DOHH2 (cell line): ENCODE measurements around the gene MUC5AC.

ENCODE experiments used
- H3F3A ChIP-seq: fragments of 200-600 bp; sonication (generic), shearing (Covaris generic); 2 replicates; pipeline ENCODE4 v1.6.0; 2016; ENCODE audit warnings: antibody characterized with exemption, mild to moderate bottlenecking; ENCODE audit not compliant: control insufficient read depth, insufficient read depth
- H3K27ac ChIP-seq: fragments of 200-600 bp; sonication (generic); 2 replicates; pipeline ENCODE4 v1.5.1; 2014; ENCODE audit warnings: low read depth, mild to moderate bottlenecking, low read length, moderate library complexity
- H3K27me3 ChIP-seq: fragments of 200-600 bp; sonication (generic); 2 replicates; pipeline ENCODE4 v1.6.1; 2014; ENCODE audit warnings: mild to moderate bottlenecking, low read length, mixed read lengths; ENCODE audit not compliant: control insufficient read depth
- H3K36me3 ChIP-seq: fragments of 200-600 bp; sonication (generic); 2 replicates; pipeline ENCODE4 v1.6.1; 2014; ENCODE audit warnings: mild to moderate bottlenecking, low read length, moderate library complexity, mixed read lengths; ENCODE audit not compliant: control insufficient read depth
- H3K4me1 ChIP-seq: fragments of 200-600 bp; sonication (generic); 2 replicates; pipeline ENCODE4 v1.6.1; 2014; ENCODE audit warnings: mild to moderate bottlenecking, low read length, mixed read lengths; ENCODE audit not compliant: control insufficient read depth
- H3K4me2 ChIP-seq: fragments of 200-600 bp; sonication (generic); 2 replicates; pipeline ENCODE4 v1.6.0; 2014; ENCODE audit warnings: mild to moderate bottlenecking, low read length, moderate library complexity
- H3K4me3 ChIP-seq: fragments of 200-600 bp; sonication (generic); 2 replicates; pipeline ENCODE4 v1.5.1; 2014; ENCODE audit warnings: mild to moderate bottlenecking, low read length, mixed read lengths
- H3K79me2 ChIP-seq: fragments of 200-600 bp; sonication (generic); 2 replicates; pipeline ENCODE4 v1.6.1; 2014; ENCODE audit warnings: mild to moderate bottlenecking, low read length, mixed read lengths; ENCODE audit not compliant: control insufficient read depth
- H3K9me2 ChIP-seq: fragments of 200-600 bp; sonication (generic); replicated peaks from 2 replicates; pipeline ENCODE4 v1.6.1; 2014; ENCODE audit warnings: mild to moderate bottlenecking, low read length, mixed read lengths; ENCODE audit not compliant: control insufficient read depth
- H3K9me3 ChIP-seq: fragments of 200-600 bp; sonication (generic); 2 replicates; pipeline ENCODE4 v1.6.1; 2014; ENCODE audit warnings: antibody characterized with exemption, low read length, mixed read lengths; ENCODE audit not compliant: control insufficient read depth, insufficient read depth
- H4K20me1 ChIP-seq: fragments of 200-600 bp; sonication (generic); 2 replicates; pipeline ENCODE4 v1.6.0; 2014; ENCODE audit warnings: low read depth, mild to moderate bottlenecking, antibody characterized with exemption, low read length, moderate library complexity; ENCODE audit not compliant: control insufficient read depth, insufficient read depth
- EZH2phosphoT487 ChIP-seq: fragments of 200-600 bp; sonication (generic); IDR thresholded peaks from 2 replicates; pipeline ENCODE4 v1.6.1; 2017; ENCODE audit warnings: borderline replicate concordance, mild to moderate bottlenecking, antibody characterized with exemption, low read length, moderate library complexity, mixed read lengths
- TF ChIP-seq, protein P1 (sequence below): fragments of 200-600 bp; sonication (generic); IDR thresholded peaks from one replicate; pipeline ENCODE4 v1.5.1; 2014; ENCODE audit warnings: antibody characterized with exemption, mild to moderate bottlenecking, low read depth, low read length; ENCODE audit not compliant: poor library complexity, severe bottlenecking

The MUC5AC gene, protein sequence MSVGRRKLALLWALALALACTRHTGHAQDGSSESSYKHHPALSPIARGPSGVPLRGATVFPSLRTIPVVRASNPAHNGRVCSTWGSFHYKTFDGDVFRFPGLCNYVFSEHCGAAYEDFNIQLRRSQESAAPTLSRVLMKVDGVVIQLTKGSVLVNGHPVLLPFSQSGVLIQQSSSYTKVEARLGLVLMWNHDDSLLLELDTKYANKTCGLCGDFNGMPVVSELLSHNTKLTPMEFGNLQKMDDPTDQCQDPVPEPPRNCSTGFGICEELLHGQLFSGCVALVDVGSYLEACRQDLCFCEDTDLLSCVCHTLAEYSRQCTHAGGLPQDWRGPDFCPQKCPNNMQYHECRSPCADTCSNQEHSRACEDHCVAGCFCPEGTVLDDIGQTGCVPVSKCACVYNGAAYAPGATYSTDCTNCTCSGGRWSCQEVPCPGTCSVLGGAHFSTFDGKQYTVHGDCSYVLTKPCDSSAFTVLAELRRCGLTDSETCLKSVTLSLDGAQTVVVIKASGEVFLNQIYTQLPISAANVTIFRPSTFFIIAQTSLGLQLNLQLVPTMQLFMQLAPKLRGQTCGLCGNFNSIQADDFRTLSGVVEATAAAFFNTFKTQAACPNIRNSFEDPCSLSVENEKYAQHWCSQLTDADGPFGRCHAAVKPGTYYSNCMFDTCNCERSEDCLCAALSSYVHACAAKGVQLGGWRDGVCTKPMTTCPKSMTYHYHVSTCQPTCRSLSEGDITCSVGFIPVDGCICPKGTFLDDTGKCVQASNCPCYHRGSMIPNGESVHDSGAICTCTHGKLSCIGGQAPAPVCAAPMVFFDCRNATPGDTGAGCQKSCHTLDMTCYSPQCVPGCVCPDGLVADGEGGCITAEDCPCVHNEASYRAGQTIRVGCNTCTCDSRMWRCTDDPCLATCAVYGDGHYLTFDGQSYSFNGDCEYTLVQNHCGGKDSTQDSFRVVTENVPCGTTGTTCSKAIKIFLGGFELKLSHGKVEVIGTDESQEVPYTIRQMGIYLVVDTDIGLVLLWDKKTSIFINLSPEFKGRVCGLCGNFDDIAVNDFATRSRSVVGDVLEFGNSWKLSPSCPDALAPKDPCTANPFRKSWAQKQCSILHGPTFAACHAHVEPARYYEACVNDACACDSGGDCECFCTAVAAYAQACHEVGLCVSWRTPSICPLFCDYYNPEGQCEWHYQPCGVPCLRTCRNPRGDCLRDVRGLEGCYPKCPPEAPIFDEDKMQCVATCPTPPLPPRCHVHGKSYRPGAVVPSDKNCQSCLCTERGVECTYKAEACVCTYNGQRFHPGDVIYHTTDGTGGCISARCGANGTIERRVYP (N-terminal part only)

DNA sequence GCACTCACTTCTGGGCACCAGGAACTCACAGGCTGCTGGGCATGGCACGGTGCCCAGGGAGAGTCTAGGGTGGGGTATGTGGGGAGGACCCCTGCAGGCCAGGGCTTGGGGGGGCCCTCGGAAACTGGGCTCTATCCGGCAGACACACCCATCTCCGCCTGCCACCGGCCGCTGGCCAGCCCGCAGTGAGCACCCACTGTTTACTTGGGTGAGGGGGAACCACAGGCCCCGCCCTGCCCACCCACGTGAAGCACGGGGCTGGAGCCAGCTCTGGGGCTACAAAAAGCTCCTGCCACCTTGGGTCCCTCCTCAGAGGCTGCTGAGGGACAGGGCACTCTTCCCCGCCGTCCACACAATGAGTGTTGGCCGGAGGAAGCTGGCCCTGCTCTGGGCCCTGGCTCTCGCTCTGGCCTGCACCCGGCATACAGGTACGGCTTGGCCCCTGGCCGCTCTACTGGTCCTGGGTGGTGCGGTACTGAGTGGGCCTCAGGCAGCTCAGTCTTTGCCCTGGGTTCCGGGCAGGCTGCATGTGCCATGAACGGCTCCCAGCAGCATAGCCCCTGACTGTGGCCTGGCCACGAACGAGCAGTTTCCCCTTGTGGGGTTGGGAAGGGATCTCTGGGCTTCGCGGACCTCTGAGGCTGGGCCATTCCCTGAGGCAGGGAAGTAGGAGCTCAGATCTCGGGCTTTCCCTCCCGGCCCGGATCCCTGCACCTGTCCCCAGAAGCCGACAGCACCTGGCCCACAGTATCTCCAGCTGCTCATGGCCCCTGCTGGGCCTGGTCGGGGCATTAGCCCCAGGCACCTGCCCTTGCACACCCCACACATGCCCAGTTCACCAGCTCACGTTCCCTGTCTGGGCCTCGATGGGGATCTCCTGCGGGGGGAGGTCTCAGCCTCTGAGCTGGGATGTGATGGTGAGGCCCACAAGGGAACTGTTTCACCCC lies at the start of gene MUC5AC:
TSS of gene MUC5AC (plus strand) at position 309 of the 947 bp plus-strand sequence. CDS start at position 356, 47 bp downstream.
- no peaks in the 10 kb centered on the region for H3K79me2 ChIP-seq
- TF ChIP-seq, protein P1, sequence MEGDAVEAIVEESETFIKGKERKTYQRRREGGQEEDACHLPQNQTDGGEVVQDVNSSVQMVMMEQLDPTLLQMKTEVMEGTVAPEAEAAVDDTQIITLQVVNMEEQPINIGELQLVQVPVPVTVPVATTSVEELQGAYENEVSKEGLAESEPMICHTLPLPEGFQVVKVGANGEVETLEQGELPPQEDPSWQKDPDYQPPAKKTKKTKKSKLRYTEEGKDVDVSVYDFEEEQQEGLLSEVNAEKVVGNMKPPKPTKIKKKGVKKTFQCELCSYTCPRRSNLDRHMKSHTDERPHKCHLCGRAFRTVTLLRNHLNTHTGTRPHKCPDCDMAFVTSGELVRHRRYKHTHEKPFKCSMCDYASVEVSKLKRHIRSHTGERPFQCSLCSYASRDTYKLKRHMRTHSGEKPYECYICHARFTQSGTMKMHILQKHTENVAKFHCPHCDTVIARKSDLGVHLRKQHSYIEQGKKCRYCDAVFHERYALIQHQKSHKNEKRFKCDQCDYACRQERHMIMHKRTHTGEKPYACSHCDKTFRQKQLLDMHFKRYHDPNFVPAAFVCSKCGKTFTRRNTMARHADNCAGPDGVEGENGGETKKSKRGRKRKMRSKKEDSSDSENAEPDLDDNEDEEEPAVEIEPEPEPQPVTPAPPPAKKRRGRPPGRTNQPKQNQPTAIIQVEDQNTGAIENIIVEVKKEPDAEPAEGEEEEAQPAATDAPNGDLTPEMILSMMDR, result no peak
- no peak for TF ChIP-seq EZH2phosphoT487
- no peak within 1 kb of the TSS for H3K4me2 ChIP-seq
- H4K20me1 ChIP-seq, result no peaks in the 10 kb centered on the region
- H3F3A ChIP-seq, result no peaks in the 10 kb centered on the region; the same call in 1 of the 2 replicates
- H3K9me2 ChIP-seq, result no peaks in the 10 kb centered on the region
- no peak within 1 kb of the TSS for H3K4me3 ChIP-seq
- peaks cover 10% of the 10 kb centered on the region; the same call in 1 of the 2 replicates for H3K9me3 ChIP-seq
- H3K27ac ChIP-seq, result no peak within 1 kb of the TSS
- H3K36me3 ChIP-seq, result no peaks in the 10 kb centered on the region
- no peaks in the 10 kb centered on the region; the same call in 1 of the 2 replicates for H3K4me1 ChIP-seq
- H3K27me3 ChIP-seq, result no peaks in the 10 kb centered on the region

DNA sequence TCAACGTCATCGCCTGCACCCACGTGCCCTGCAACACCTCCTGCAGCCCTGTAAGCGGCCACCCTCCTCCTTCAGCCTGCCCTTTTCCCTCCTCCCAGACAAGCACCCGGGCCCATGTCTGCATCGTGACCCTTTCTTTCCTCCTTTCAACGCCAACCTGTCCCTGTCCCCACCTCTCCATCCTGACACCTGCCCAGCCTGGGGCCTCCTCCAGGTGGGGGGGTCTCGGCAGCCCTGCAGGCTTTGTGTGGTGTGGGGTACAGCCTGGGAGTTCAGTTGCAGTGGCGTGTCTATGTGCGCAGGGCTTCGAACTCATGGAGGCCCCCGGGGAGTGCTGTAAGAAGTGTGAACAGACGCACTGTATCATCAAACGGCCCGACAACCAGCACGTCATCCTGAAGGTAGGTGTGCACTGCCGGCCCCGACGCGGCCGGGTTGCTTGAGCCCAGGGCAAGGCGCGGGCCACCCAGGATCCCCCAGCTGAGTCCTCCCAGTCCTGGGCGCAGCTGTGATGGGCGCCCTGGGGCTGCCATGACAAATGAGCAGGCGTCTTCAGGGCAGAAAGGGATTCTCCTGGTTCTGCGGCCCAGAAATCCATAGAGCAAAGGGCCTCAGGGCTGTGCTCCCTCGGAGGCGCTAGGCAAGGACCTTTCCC lies 49.4 kb upstream of the MUC5AC start:
- H3K4me3 ChIP-seq, result no peak overlapping the region
- no peak overlapping the region for H3K27ac ChIP-seq
- TF ChIP-seq, protein P1, result no peak
- no peak for TF ChIP-seq EZH2phosphoT487
- H4K20me1 ChIP-seq, result no peaks in the 10 kb centered on the region
- H3K79me2 ChIP-seq, result no peaks in the 10 kb centered on the region
- H3F3A ChIP-seq, result no peaks in the 10 kb centered on the region
- H3K27me3 ChIP-seq, result no peaks in the 10 kb centered on the region
- no peak overlapping the region for H3K4me2 ChIP-seq
- no peaks in the 10 kb centered on the region for H3K4me1 ChIP-seq
- H3K36me3 ChIP-seq, result no peaks in the 10 kb centered on the region
- H3K9me2 ChIP-seq, result no peaks in the 10 kb centered on the region
- H3K9me3 ChIP-seq, result peaks cover 30% of the 10 kb centered on the region; the same call in 1 of the 2 replicates
